Caco-2 (cell line): Measurements from ENCODE around the gene CTNNA2. TPM values are rescaled to one million over a fixed set of nuclear protein-coding genes. Genes with fewer than 3 reads are reported as not detected.

Source experiments
- BruUV-seq: library from RNA; stranded (reverse); fragments of 400-500 nt; replicated peaks from 2 replicates; lab custom pipeline; 2021; lab: Mats Ljungman, UMichigan
- CTCF ChIA-PET: fragments of 300-600 bp; sonication (Branson Sonifier 250); formaldehyde crosslinking; loops from one replicate; lab custom pipeline; 2022; ENCODE audit warnings: antibody characterized with exemption; lab: Charles Lee
- POLR2A ChIA-PET: fragments of 300-600 bp; sonication (Branson Sonifier 250); formaldehyde crosslinking; loops from one replicate; lab custom pipeline; 2022; ENCODE audit warnings: antibody characterized with exemption; lab: Charles Lee
- DNase-seq, 2 experiments: peaks; one replicate each; pipeline versions ENCODE4 v3.0.0 to v3.0.0-alpha.2; 2020 to 2022
- H3K27me3 ChIP-seq: replicated peaks from 2 replicates; pipeline ENCODE4 v1.6.0; 2011; ENCODE audit warnings: low read length; ENCODE audit not compliant: control insufficient read depth, insufficient read depth
- H3K36me3 ChIP-seq: 2 replicates; pipeline ENCODE4 v1.5.1; 2011; ENCODE audit warnings: low read length; ENCODE audit not compliant: control insufficient read depth, insufficient read depth
- H3K4me1 ChIP-seq: fragments of 250-450 bp; sonication (Bioruptor Pico); 2 replicates; pipeline ENCODE4 v1.5.1; 2020; ENCODE audit warnings: mild to moderate bottlenecking
- H3K4me3 ChIP-seq: 2 replicates; pipeline ENCODE4 v1.5.1; 2011; ENCODE audit warnings: low read depth, mild to moderate bottlenecking, control low read depth, low read length
- H3K9me3 ChIP-seq: fragments of 250-450 bp; sonication (Bioruptor Pico); 2 replicates; pipeline ENCODE4 v1.5.1; 2020; ENCODE audit warnings: mild to moderate bottlenecking, moderate library complexity
- H3K27ac Mint-ChIP-seq: one replicate; pipeline ENCODE4 v1.8.0; 2022; ENCODE audit warnings: mixed read lengths; ENCODE audit not compliant: unreplicated experiment
- H3K27me3 Mint-ChIP-seq: one replicate; pipeline ENCODE4 v1.8.0; 2022; ENCODE audit warnings: mixed read lengths; ENCODE audit not compliant: insufficient read depth, unreplicated experiment
- H3K36me3 Mint-ChIP-seq: one replicate; pipeline ENCODE4 v1.8.0; 2022; ENCODE audit warnings: mild to moderate bottlenecking, mixed read lengths; ENCODE audit not compliant: insufficient read depth, unreplicated experiment
- H3K4me1 Mint-ChIP-seq: one replicate; pipeline ENCODE4 v1.8.0; 2022; ENCODE audit warnings: low read depth, mixed read lengths; ENCODE audit not compliant: unreplicated experiment
- H3K4me3 Mint-ChIP-seq: one replicate; pipeline ENCODE4 v1.8.0; 2022; ENCODE audit warnings: mild to moderate bottlenecking, moderate library complexity, mixed read lengths; ENCODE audit not compliant: unreplicated experiment
- H3K9me3 Mint-ChIP-seq: one replicate; pipeline ENCODE4 v1.8.0; 2022; ENCODE audit warnings: mixed read lengths; ENCODE audit not compliant: unreplicated experiment
- intact Hi-C: fragments of 100-400 bp; cut with micrococcal nuclease; formaldehyde crosslinking; loops from one replicate; pipeline ENCODE4 v1.10.0; 2022; ENCODE audit not compliant: unreplicated experiment
- total RNA-seq: library from RNA; stranded (reverse); gene quantifications from 2 replicates; pipeline ENCODE4 v1.2.3, GENCODE V29; 2022
- TF ChIP-seq, protein P1 (sequence below), 2 experiments: fragments of 200-600 bp in 1 of 2; IDR thresholded peaks; 1 replicate in 1 of 2; 2 replicates in 1 of 2; pipeline versions ENCODE4 v1.5.1 to v1.8.0; 2011 to 2022; ENCODE audit warnings: antibody characterized with exemption in 1 of 2, control low read depth in 1 of 2, inconsistent platforms in 1 of 2, low read depth in 1 of 2, low read length in 1 of 2, mild to moderate bottlenecking in 1 of 2, moderate library complexity in 1 of 2; ENCODE audit not compliant: insufficient read depth in 1 of 2, severe bottlenecking in 1 of 2, unreplicated experiment in 1 of 2

The CTNNA2 gene
- total RNA-seq, 1 experiment from 2014 or later, result not detected

DNA sequence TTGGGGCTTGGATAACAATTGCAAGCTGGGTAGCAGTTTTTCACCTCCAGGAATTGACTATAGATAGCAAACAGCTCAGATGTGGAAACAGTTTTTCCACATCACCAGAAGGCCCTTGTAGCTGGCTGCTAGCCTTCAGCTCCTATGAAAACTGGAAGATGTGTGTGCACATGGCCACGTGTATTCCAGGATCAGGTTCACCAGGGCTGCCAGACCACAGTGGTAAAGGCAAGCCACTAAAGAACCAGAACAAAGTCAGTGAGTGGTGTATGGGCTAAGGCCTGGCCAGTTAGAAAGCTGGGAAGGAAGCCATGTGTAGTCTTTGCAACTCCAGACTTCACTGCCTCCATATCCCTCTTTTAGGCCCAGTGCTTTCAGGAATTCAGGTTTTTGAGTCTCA is 778.8 kb downstream of the CTNNA2 start:
- no peaks in the 10 kb centered on the region for H3K9me3 Mint-ChIP-seq
- no TSS peak for BruUV-seq
- peaks cover 27% of the 10 kb centered on the region for H3K27me3 Mint-ChIP-seq
- intact Hi-C loops, result no loop called here
- Histone ChIP-seq H3K27me3 (no peaks in the 10 kb centered on the region), H3K4me3 (no peak overlapping the region), H3K9me3 (no peaks in the 10 kb centered on the region), H3K4me1 (no peaks in the 10 kb centered on the region), H3K36me3 (no peaks in the 10 kb centered on the region)
- no peak overlapping the region for H3K4me3 Mint-ChIP-seq
- H3K27ac Mint-ChIP-seq, result no peak overlapping the region
- ChIA-PET POLR2A (no interaction called here), CTCF (no interaction called here)
- H3K4me1 Mint-ChIP-seq, result no peaks in the 10 kb centered on the region
- no peaks in the 10 kb centered on the region for H3K36me3 Mint-ChIP-seq
- no peak for DNase-seq
- TF ChIP-seq, protein P1, sequence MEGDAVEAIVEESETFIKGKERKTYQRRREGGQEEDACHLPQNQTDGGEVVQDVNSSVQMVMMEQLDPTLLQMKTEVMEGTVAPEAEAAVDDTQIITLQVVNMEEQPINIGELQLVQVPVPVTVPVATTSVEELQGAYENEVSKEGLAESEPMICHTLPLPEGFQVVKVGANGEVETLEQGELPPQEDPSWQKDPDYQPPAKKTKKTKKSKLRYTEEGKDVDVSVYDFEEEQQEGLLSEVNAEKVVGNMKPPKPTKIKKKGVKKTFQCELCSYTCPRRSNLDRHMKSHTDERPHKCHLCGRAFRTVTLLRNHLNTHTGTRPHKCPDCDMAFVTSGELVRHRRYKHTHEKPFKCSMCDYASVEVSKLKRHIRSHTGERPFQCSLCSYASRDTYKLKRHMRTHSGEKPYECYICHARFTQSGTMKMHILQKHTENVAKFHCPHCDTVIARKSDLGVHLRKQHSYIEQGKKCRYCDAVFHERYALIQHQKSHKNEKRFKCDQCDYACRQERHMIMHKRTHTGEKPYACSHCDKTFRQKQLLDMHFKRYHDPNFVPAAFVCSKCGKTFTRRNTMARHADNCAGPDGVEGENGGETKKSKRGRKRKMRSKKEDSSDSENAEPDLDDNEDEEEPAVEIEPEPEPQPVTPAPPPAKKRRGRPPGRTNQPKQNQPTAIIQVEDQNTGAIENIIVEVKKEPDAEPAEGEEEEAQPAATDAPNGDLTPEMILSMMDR (IDR thresholded peaks at IDR 0.05; ENCODE audit: insufficient read depth in 1 of 2, low read depth in 1 of 2, low read length in 1 of 2, severe bottlenecking in 1 of 2, unreplicated experiment in 1 of 2), result no peak

DNA sequence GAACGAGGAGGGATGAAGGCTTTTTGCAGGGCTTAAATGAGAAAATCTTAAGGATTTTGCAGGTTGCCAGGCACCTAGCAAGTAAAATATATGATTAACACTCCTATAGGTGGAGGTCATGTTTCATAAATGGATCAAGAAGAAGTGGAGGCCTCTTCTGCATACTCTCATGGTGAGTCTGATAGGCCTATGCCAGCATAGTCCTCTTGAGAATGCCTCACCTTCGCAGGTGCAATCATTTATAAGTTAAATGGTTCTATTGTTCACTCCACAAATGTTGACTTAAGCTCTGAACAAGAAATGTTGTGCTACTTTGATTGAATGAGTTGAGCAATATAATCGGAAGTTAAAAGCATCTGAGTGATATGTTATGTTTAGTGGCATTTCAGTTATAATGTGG is 779.6 kb downstream of the CTNNA2 start:
- H3K27me3 Mint-ChIP-seq, result peaks cover 23% of the 10 kb centered on the region
- H3K4me1 ChIP-seq, result no peaks in the 10 kb centered on the region
- no peaks in the 10 kb centered on the region for H3K9me3 Mint-ChIP-seq
- H3K4me3 Mint-ChIP-seq, result no peak overlapping the region
- CTCF ChIA-PET, result no interaction called here
- intact Hi-C loops, result no loop called here
- H3K27ac Mint-ChIP-seq, result no peak overlapping the region
- H3K4me3 ChIP-seq, result no peak overlapping the region
- no peak for DNase-seq
- POLR2A ChIA-PET, result no interaction called here
- no peaks in the 10 kb centered on the region for H3K9me3 ChIP-seq
- H3K27me3 ChIP-seq, result no peaks in the 10 kb centered on the region
- H3K36me3 ChIP-seq, result no peaks in the 10 kb centered on the region
- no peaks in the 10 kb centered on the region for H3K36me3 Mint-ChIP-seq
- H3K4me1 Mint-ChIP-seq, result no peaks in the 10 kb centered on the region
- TF ChIP-seq, protein P1 (IDR thresholded peaks at IDR 0.05; ENCODE audit: insufficient read depth in 1 of 2, low read depth in 1 of 2, low read length in 1 of 2, severe bottlenecking in 1 of 2, unreplicated experiment in 1 of 2), result no peak
- no TSS peak for BruUV-seq

DNA sequence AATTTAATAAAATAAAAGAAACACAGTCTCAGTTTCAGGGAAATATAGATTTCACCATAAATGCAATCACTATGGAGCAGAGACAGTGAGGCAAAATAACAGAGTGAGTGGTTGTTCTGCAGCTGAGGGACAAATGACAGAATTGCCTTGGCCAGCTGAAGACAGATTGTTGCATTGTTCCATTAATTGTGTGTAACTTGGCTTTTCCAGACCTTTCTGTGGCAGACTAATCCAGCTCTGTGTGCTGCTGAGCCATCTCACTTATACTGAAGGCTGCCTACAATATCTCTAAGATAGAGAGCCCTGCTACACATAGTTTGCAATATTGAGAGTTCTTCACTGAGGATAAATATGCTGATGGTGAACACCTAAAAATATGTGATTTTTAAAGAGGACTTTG is 780.2 kb downstream of the CTNNA2 start:
- POLR2A ChIA-PET, result no interaction called here
- H3K36me3 Mint-ChIP-seq, result no peaks in the 10 kb centered on the region
- intact Hi-C loops, result no loop called here
- TF ChIP-seq, protein P1 (IDR thresholded peaks at IDR 0.05; ENCODE audit: insufficient read depth in 1 of 2, low read depth in 1 of 2, low read length in 1 of 2, severe bottlenecking in 1 of 2, unreplicated experiment in 1 of 2), result no peak
- DNase-seq, result no peak
- Histone ChIP-seq H3K4me3 (no peak overlapping the region), H3K27me3 (no peaks in the 10 kb centered on the region), H3K36me3 (no peaks in the 10 kb centered on the region), H3K4me1 (no peaks in the 10 kb centered on the region), H3K9me3 (no peaks in the 10 kb centered on the region)
- no peaks in the 10 kb centered on the region for H3K9me3 Mint-ChIP-seq
- CTCF ChIA-PET, result no interaction called here
- no peaks in the 10 kb centered on the region for H3K4me1 Mint-ChIP-seq
- H3K4me3 Mint-ChIP-seq, result no peak overlapping the region
- no peak overlapping the region for H3K27ac Mint-ChIP-seq
- BruUV-seq, result no TSS peak
- peaks cover 23% of the 10 kb centered on the region for H3K27me3 Mint-ChIP-seq
